ENCODE results near the gene RUFY2.

- TF ChIP-seq POLR2A (IDR thresholded peaks at IDR 0.05; ENCODE audit: low read length) (no peak), GATA1 (IDR thresholded peaks at IDR 0.05; ENCODE audit: low read depth, low read length) (no peak)
These were observed 74.6 kb downstream of the RUFY2 start, which contains the start of gene PBLD for GRCh38 chr10:68332259-68333057.

Data from erythroblast (primary cell).